Measurements from ENCODE around the gene TGFB3.
"Not testable (repeated sequence)": the region's sequence is repeated elsewhere in the genome, so short reads cannot be mapped to it uniquely, and the experiment has no call there.

The TGFB3 gene

GRCh38 chr14:75981426-75982265, at the start of gene TGFB3:
TGFB3 (minus strand) TSS chr14:75981995; CDS start chr14:75980893, 1,102 bp downstream.
- no peak for DNase-seq

GRCh38 chr14:76024211-76024907, 42.6 kb upstream of the TGFB3 start:
- DNase-seq, result no peak

DNA sequence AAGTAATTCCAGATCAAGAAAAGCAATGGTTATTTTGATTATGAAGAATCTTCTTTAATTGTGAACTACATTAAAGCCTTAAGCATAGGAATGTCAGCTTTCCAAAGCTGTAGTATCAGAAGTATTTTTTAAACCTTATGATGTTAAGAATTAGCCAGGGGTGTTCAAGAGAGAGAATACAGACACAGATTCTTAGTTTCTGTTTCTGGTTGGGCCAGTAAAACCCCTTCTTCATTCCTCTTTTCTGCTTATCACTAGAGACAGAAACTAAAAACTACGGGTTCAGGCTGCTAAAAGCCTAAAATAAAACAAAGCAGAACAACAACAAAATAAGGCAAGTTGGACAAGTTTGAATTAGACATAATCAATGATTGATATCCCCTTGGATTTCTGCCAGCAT, 42.0 kb upstream of the TGFB3 start:
- no peak for DNase-seq

- DNase-seq, result no peak
Measured at GRCh38 chr14:76022991-76023390, 41.2 kb upstream of the TGFB3 start.

DNA sequence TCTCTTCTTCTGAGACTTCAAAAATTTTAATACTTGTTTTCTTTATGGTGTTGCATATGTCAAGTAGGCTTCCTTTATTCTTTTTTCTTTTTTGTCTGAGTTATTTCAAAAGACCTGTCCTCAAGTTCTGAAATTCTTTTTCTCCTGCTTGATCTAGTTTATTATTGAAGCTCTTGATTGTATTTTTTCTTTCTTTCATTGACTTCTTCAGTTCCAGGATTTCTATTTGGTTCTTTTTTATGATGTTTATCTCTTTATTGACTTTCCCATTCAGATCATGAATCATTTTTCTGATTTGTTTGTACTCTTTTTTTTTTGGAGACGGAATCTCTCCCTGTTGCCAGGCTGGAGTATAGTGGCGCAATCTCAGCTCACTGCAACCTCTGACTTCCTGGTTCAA, 37.9 kb upstream of the TGFB3 start:
- DNase-seq, result no peak

DNA sequence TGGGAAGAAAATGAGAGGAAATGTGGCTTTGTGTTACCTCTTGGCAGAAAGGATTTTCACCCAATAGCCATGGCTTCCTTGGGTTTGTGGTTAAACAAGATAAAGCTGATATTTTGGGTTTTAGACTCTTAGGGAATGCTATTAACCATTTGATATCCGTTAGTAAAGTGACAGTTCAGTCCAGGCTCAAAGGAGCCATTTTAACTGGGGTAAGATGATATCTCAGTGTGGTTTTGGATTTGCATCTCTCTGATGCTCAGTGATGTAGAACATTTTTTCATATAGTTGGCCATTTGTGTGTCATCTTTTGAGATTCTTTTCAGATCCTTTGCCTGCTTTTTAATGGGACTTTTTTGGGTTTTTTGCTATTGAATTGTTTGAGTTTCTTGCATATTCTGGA, 33.9 kb upstream of the TGFB3 start:
- DNase-seq, result no peak

GRCh38 chr14:76015191-76015590, 33.4 kb upstream of the TGFB3 start:
- no peak for DNase-seq

- DNase-seq, result no peak
Measured at GRCh38 chr14:76012354-76012753, 30.6 kb upstream of the TGFB3 start.

GRCh38 chr14:76011930-76012329, 30.1 kb upstream of the TGFB3 start:
- no peak for DNase-seq

- not testable (repeated sequence) for DNase-seq
Measured at GRCh38 chr14:76009627-76010026, 27.8 kb upstream of the TGFB3 start.

- DNase-seq, result no peak
Measured at GRCh38 chr14:76007852-76008251, 26.1 kb upstream of the TGFB3 start.

GRCh38 chr14:76007379-76007778, 25.6 kb upstream of the TGFB3 start:
- no peak for DNase-seq

GRCh38 chr14:76006253-76006652, 24.5 kb upstream of the TGFB3 start:
- no peak for DNase-seq

GRCh38 chr14:76002383-76002782, 20.6 kb upstream of the TGFB3 start:
- DNase-seq, result no peak

DNA sequence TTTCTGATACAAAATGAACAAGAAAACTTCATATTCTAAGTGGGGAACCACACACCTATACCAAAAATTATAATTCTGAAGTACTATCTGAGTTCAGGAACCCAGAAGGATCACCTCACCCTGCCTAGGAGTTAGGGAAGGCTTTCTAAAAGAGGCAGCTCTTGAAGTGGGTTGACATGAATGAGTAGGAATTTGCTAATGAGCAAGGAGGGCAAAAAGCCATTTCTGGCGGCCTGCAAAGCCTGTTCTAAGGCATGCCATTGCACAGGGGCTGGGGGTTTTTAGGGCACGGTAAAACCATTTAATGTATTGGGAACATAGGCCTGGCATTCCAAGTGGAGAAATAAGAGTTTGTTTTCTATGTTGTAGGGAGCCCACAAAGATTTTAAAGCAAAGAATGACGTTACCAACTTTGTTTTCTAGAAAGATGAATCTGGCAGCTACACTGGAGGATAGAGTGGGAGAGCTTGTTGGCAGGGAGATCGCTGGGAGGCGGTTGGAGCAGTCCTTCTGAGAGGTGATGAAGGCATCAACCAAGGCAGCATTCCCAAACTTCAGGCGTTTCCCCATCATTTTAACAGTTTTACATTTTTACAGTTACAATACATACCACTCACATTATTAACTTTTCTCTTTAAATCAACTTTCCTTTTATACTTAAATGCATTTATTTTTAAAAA, 17.9 kb upstream of the TGFB3 start:
- no peak for DNase-seq

DNA sequence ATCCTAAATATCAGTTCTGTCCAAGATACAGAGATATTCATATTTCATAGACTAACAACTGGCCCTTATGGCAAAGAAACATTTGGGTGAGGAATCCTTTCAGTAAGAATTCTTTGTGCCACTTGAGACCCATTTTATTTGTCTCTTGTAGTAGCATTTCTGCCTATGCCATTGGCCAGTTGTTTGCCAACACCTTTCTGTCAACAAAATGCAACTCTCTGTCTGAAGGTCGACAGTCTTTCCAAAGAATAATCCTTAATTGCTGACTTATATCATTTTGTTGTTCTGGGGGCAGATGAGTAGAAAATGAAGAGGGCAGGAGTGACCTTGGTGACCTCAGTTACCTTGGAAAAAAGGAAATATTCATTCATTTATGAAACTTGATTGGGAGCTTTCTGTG, 14.7 kb upstream of the TGFB3 start:
- no peak for DNase-seq

DNA sequence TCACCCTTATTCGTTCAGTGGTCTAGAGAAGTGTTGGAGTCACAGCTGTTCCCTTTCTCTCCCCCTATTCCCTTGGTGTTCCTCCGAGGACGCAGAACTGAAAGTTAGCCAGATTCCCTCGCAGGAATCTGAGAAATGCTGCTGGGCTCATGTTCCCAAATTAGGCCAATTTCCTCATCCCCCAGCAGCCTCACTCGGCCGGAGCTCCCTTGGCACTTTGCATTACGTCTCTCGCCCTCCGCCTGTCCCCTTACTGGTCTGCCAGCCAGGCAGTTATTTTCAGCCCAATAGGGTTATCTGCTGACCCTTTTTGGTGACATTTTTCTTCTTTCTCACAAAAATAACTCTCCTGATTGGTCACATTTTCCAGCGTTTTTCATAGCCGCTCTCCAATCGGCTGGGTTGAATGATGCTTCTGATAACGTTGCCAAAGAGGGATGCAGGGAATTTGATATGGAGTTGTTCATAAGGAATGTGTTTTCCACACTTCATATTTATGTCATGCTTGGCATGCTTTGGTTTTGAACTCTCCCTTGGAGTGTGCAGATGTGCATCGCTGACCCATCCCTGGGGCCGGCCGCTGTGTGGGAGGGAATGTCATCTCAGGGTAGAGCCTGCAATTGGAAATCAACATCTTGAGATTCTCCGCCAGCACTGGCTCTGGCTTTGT, 13.7 kb upstream of the TGFB3 start:
- no peak for DNase-seq

DNA sequence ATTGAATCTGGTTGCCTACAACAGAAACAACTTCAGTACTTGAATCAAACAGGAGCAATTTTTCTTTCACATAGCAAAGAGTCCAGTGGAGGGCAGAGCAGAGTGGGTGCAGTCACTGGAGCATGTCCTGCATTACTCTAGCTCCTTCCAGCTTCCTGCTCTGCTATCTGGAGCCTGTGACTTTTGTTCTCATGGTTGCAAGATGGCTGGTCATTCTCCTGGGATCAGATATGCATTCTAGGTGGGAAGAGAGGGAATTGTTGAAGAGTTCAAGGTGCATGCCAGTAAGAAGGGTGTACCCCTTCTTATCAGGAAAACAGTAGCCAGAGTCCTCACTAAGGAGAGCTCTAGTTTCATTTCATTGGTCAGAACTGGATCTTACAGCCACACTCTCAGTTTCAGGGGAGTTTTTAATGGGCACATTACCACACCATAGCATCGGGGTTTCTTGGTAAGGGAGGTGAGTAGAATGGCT, 11.8 kb upstream of the TGFB3 start:
- DNase-seq, result no peak

GRCh38 chr14:75991753-75992152, 10.0 kb upstream of the TGFB3 start:
- DNase-seq, result no peak

- DNase-seq, result no peak
Measured at GRCh38 chr14:75990297-75990696, 8.5 kb upstream of the TGFB3 start.

DNA sequence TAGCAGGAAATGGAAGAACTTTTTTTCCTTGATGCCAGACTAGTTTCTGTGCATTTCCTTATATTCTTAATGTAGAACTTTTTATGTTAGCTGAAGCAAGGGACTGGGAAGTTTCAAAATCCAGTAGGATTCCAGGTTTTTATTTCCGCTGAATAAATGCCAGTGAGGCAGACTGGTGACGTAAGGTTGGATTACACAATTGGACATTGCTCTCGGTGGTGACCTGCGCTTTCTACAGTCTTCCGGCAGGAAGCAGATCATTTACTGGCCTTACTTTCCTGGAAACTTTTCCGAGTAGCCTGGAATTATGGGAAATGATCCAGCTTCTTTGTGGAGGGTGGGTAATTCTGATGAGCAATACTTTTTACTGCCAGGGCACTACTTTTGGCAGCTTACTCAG, 7.3 kb upstream of the TGFB3 start:
- DNase-seq, result no peak

DNA sequence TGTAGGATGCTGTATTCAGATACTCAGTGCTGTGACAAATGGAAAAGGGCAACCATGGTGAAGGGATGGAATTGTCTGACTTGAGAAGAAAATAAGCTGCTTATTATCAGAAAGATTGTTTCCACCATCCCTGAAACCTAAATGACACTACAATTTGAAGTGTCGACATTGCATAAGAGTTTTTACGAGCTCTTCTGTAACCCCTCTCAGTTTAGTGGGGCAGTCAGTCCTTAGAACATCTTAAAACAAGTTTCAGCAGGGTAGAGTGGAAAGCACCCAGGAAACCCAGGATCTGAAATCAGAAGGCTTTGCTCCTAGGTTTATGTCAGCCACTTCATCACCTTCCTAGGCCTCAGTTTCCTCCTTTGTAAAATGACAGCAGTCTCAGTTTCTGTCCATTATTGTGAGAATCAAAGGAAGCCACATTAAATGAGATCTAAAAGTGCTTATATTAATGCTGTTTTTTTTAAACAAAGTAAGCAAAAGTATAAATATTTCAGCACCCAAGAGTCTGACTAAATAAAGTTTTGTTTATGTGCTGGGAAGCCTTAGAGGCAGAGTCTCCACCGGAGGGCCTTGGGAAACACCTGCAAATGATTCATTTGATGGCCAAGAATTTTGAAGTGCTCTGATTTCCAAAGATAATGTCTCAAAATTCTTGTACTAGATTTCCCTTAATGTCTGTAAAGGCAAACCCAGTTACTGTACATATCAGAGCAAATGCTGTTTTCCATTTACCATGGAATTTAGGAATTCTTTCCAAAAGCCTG, 5.6 kb upstream of the TGFB3 start:
- no peak for DNase-seq

DNA sequence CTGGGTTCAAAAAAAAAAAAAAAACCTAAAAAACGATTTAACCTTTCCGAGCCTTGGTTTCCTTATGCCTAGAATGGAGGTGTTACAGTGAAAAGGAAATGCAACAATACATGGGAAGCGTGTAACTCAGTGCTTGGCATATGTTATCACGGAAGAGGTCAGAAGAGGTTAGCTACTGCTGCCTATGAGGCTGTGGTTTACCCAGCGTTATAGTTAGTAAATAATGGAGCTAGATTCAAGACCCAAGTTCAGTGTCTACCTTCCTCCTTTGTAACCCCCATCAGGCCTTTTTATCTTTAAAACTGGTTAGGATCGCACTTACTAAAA, 4.6 kb upstream of the TGFB3 start:
- DNase-seq, result no peak

All from GDM1 (cell line).